Lung (tissue), 12 donors: ENCODE results near the gene TBC1D8. TPM values are rescaled to one million over a fixed set of nuclear protein-coding genes. Genes with fewer than 3 reads are reported as not detected.

Source experiments
- ATAC-seq: fragments of 200-7000 bp; cut with Tn5 transposase; one replicate; pipeline ENCODE4 v1.9.1; 2020; ENCODE audit warnings: moderate number of reproducible peaks; ENCODE audit not compliant: insufficient read depth, low FRiP score
- DNase-seq, 3 donors: peaks; one replicate each; pipeline ENCODE4 v3.0.0-alpha.2; 2013 to 2017
- H3K27ac ChIP-seq, 2 donors: one replicate each; pipeline ENCODE4 v1.5.1; 2013; ENCODE audit warnings: mild to moderate bottlenecking in 2 of 2, moderate library complexity in 2 of 2, control low read depth in 1 of 2, inconsistent platforms in 1 of 2, low read depth in 1 of 2, low read length in 1 of 2
- H3K27me3 ChIP-seq, 3 donors: one replicate each; pipeline ENCODE4 v1.5.1; 2013; ENCODE audit warnings: low read length in 2 of 3; ENCODE audit not compliant: control insufficient read depth in 3 of 3, insufficient read depth in 3 of 3
- H3K36me3 ChIP-seq, 4 donors: one replicate each; pipeline ENCODE4 v1.5.1; 2013; ENCODE audit warnings: low read length in 4 of 4, mild to moderate bottlenecking in 1 of 4, moderate library complexity in 1 of 4; ENCODE audit not compliant: control insufficient read depth in 4 of 4, insufficient read depth in 4 of 4
- H3K4me1 ChIP-seq, 5 donors: one replicate each; pipeline ENCODE4 v1.5.1; 2013; ENCODE audit warnings: low read length in 5 of 5, mild to moderate bottlenecking in 2 of 5, moderate library complexity in 1 of 5; ENCODE audit not compliant: control insufficient read depth in 5 of 5, insufficient read depth in 5 of 5
- H3K4me3 ChIP-seq: one replicate; pipeline ENCODE4 v1.5.1; 2013; ENCODE audit warnings: mild to moderate bottlenecking, control low read depth, moderate library complexity
- H3K9ac ChIP-seq, 2 donors: one replicate each; pipeline ENCODE4 v1.5.1; 2013; ENCODE audit warnings: low read length in 2 of 2, control low read depth in 1 of 2; ENCODE audit not compliant: insufficient read depth in 1 of 2
- H3K9me3 ChIP-seq, 4 donors: one replicate each; pipeline ENCODE4 v1.5.1; 2013; ENCODE audit warnings: low read length in 3 of 4, mild to moderate bottlenecking in 1 of 4, moderate library complexity in 1 of 4; ENCODE audit not compliant: control insufficient read depth in 4 of 4, insufficient read depth in 3 of 4
- CTCF ChIP-seq: IDR thresholded peaks from 2 replicates; pipeline ENCODE4 v1.5.1; 2012; ENCODE audit warnings: mild to moderate bottlenecking; ENCODE audit errors: control extremely low read depth, extremely low read depth
- WGBS, 2 donors: extraction: QIAGEN DNeasy Blood & Tissue Kit; methylation state at CpG; one replicate each; pipeline ENCODE4 v1.1.7; 2013; 5-methylcytosine and 5-hydroxymethylcytosine counted together
- polyA plus RNA-seq, 2 donors: library from polyadenylated mRNA; stranded (reverse); fragments of 200-250 nt; gene quantifications; one replicate each; pipeline ENCODE4 v1.2.1, GENCODE V29; 2013
- total RNA-seq, 2 donors: library from RNA; depleted of rRNA in 1 of 2; stranded (reverse); fragments of >200 nt in 1 of 2; gene quantifications; one replicate each; pipeline ENCODE4 v1.2.1, GENCODE V29; 2014 to 2021
- donor health status: control.
- donor health status: control.
- donor health status: Bipolar disorder and iron deficiency.
- donor health status: healthy.
- donor health status: DM: yes; HTN: yes; CAD: no.

Gene TBC1D8
- total and polyA plus RNA-seq, 4 donors, result 15.8 to 40.7 (median 29.7) TPM

- Histone ChIP-seq H3K27ac (no peak overlapping the region), H3K36me3 (no peaks in the 10 kb centered on the region), H3K27me3 (no peaks in the 10 kb centered on the region), H3K4me1 (peaks cover 0 to 31% (median 17%) of the 10 kb centered on the region in 5 donors), H3K9ac (no peak overlapping the region), H3K9me3 (no peaks in the 10 kb centered on the region), H3K4me3 (no peak overlapping the region)
- 87 to 96% methylated on average over 5 of the region's 5 CpGs for WGBS, 2 donors
- ATAC-seq (no peak), DNase-seq (no peak)
- TF ChIP-seq CTCF, result no peak
Measured at GRCh38 chr2:101148777-101149176, 2.4 kb downstream of the TBC1D8 start.

- H3K4me3 ChIP-seq, result peak overlapping the region; percentile 14
- no peak for TF ChIP-seq CTCF
- H3K9me3 ChIP-seq, result no peaks in the 10 kb centered on the region
- H3K4me1 ChIP-seq, result peaks cover 0 to 29% (median 18%) of the 10 kb centered on the region in 5 donors
- H3K36me3 ChIP-seq, result no peaks in the 10 kb centered on the region
- ATAC-seq (no peak), DNase-seq (no peak)
- no peaks in the 10 kb centered on the region for H3K27me3 ChIP-seq
- H3K27ac ChIP-seq, result no peak overlapping the region
- WGBS, 2 donors, result 61 to 71% methylated on average over 2 of the region's 2 CpGs
- H3K9ac ChIP-seq, result no peak overlapping the region
Measured at GRCh38 chr2:101147971-101148370, 3.2 kb downstream of the TBC1D8 start.

- ATAC-seq (no peak), DNase-seq (no peak)
- H3K27me3 ChIP-seq, result no peaks in the 10 kb centered on the region
- no peak overlapping the region for H3K27ac ChIP-seq
- no peaks in the 10 kb centered on the region for H3K9me3 ChIP-seq
- no peak overlapping the region for H3K4me3 ChIP-seq
- H3K36me3 ChIP-seq, result peaks cover 0 to 2% (median 0%) of the 10 kb centered on the region in 4 donors
- H3K9ac ChIP-seq, result no peak overlapping the region
- TF ChIP-seq CTCF, result no peak
- peaks cover 0 to 21% (median 14%) of the 10 kb centered on the region in 5 donors for H3K4me1 ChIP-seq
- WGBS, 2 donors, result 88 to 91% methylated on average over 11 of the region's 11 CpGs
Measured at GRCh38 chr2:101147062-101147461, 4.1 kb downstream of the TBC1D8 start.

GRCh38 chr2:101146535-101146934, 4.6 kb downstream of the TBC1D8 start:
- no peak overlapping the region for H3K9ac ChIP-seq
- no peak overlapping the region for H3K4me3 ChIP-seq
- DNase-seq, result no peak
- H3K9me3 ChIP-seq, result no peaks in the 10 kb centered on the region
- no peak for ATAC-seq
- no peak overlapping the region for H3K27ac ChIP-seq
- H3K4me1 ChIP-seq, result peaks cover 0 to 21% (median 14%) of the 10 kb centered on the region in 5 donors
- WGBS, 2 donors, result 72 to 79% methylated on average over 2 of the region's 2 CpGs
- no peak for TF ChIP-seq CTCF
- no peaks in the 10 kb centered on the region for H3K27me3 ChIP-seq
- peaks cover 0 to 2% (median 0%) of the 10 kb centered on the region in 4 donors for H3K36me3 ChIP-seq
